Neuronal stem cell (in vitro differentiated cells): ENCODE measurements around the gene AASDHPPT.
A peak's percentile ranks its signal among the peaks of the same experiment; 100 is the strongest.

Source experiments
- DNase-seq: peaks from one replicate; pipeline ENCODE4 v3.0.0-alpha.2; 2013; ENCODE audit warnings: low spot score
- H2AFZ ChIP-seq: one replicate; pipeline ENCODE4 v1.6.1; 2013; ENCODE audit warnings: mild to moderate bottlenecking, low read length, inconsistent platforms
- H2AK5ac ChIP-seq: 2 replicates; pipeline ENCODE4 v1.6.1; 2013; ENCODE audit warnings: low read depth, mild to moderate bottlenecking, inconsistent platforms, low read length, moderate library complexity, mixed read lengths
- H2BK120ac ChIP-seq: 2 replicates; pipeline ENCODE4 v1.6.1; 2013; ENCODE audit warnings: low read depth, mild to moderate bottlenecking, inconsistent platforms, low read length, moderate library complexity, mixed read lengths
- H2BK12ac ChIP-seq: one replicate; pipeline ENCODE4 v1.6.1; 2013; ENCODE audit warnings: low read length, inconsistent platforms
- H2BK15ac ChIP-seq: 2 replicates; pipeline ENCODE4 v1.6.1; 2013; ENCODE audit warnings: mild to moderate bottlenecking, low read length, inconsistent platforms, mixed read lengths
- H2BK5ac ChIP-seq: one replicate; pipeline ENCODE4 v1.6.1; 2013; ENCODE audit warnings: inconsistent platforms, mild to moderate bottlenecking, low read length, moderate library complexity
- H3K14ac ChIP-seq: one replicate; pipeline ENCODE4 v1.6.1; 2013; ENCODE audit warnings: low read length, inconsistent platforms
- H3K18ac ChIP-seq: 2 replicates; pipeline ENCODE4 v1.6.1; 2013; ENCODE audit warnings: low read length, inconsistent platforms
- H3K23ac ChIP-seq: 2 replicates; pipeline ENCODE4 v1.6.1; 2013; ENCODE audit warnings: low read depth, mild to moderate bottlenecking, mixed read lengths, low read length, inconsistent platforms; ENCODE audit not compliant: poor library complexity
- H3K27ac ChIP-seq: replicated peaks from 3 replicates; pipeline ENCODE4 v1.5.1; 2013; ENCODE audit warnings: low read length, inconsistent platforms
- H3K27me3 ChIP-seq, 3 experiments: 2 replicates each; pipeline ENCODE4 v1.6.1; 2013; ENCODE audit warnings: low read length in 3 of 3, mild to moderate bottlenecking in 2 of 3, inconsistent platforms in 1 of 3, low read depth in 1 of 3, mixed read lengths in 1 of 3, moderate library complexity in 1 of 3; ENCODE audit not compliant: control insufficient read depth in 3 of 3, insufficient read depth in 3 of 3
- H3K36me3 ChIP-seq, 2 donors: replicated peaks in 1 of 2; 2 replicates each; pipeline ENCODE4 v1.6.1; 2013; ENCODE audit warnings: low read length in 2 of 2; ENCODE audit not compliant: control insufficient read depth in 2 of 2, insufficient read depth in 2 of 2
- H3K4ac ChIP-seq: 2 replicates; pipeline ENCODE4 v1.6.1; 2013; ENCODE audit warnings: inconsistent platforms, mild to moderate bottlenecking, low read length, moderate library complexity
- H3K4me1 ChIP-seq, 2 donors: 1 replicate in 1 of 2; 2 replicates in 1 of 2; pipeline ENCODE4 v1.6.1; 2013; ENCODE audit warnings: low read length in 2 of 2, low read depth in 1 of 2; ENCODE audit not compliant: control insufficient read depth in 2 of 2, insufficient read depth in 1 of 2
- H3K4me2 ChIP-seq: one replicate; pipeline ENCODE4 v1.6.1; 2013; ENCODE audit warnings: mild to moderate bottlenecking, low read length, inconsistent platforms; ENCODE audit not compliant: insufficient read depth, poor library complexity, severe bottlenecking
- H3K4me3 ChIP-seq, 2 donors: 2 replicates each; pipeline ENCODE4 v1.5.1; 2013; ENCODE audit warnings: low read length in 2 of 2, mild to moderate bottlenecking in 2 of 2, inconsistent platforms in 1 of 2, moderate library complexity in 1 of 2
- H3K79me1 ChIP-seq: one replicate; pipeline ENCODE4 v1.6.1; 2013; ENCODE audit warnings: low read depth, mild to moderate bottlenecking, inconsistent platforms, low read length, moderate library complexity
- H3K9ac ChIP-seq: one replicate; pipeline ENCODE4 v1.6.1; 2013; ENCODE audit warnings: mild to moderate bottlenecking, low read depth, low read length, inconsistent platforms; ENCODE audit not compliant: poor library complexity
- H3K9me3 ChIP-seq, 2 donors: replicated peaks in 1 of 2; 2 replicates each; pipeline versions ENCODE3 to v1.6.1; 2013; ENCODE audit warnings: low read length in 2 of 2, mild to moderate bottlenecking in 2 of 2, inconsistent platforms in 1 of 2, low read depth in 1 of 2, mixed read lengths in 1 of 2, moderate library complexity in 1 of 2; ENCODE audit not compliant: control insufficient read depth in 2 of 2, insufficient read depth in 1 of 2
- H4K8ac ChIP-seq: one replicate; pipeline ENCODE4 v1.6.1; 2013; ENCODE audit warnings: low read depth, mild to moderate bottlenecking, inconsistent platforms, low read length, moderate library complexity
- H4K91ac ChIP-seq: one replicate; pipeline ENCODE4 v1.6.1; 2013; ENCODE audit warnings: low read length, low read depth, mild to moderate bottlenecking, inconsistent platforms; ENCODE audit not compliant: poor library complexity
- WGBS, 2 donors: extraction: QIAGEN DNeasy Blood & Tissue Kit; methylation state at CpG; one replicate each; pipeline ENCODE4 v1.1.7; 2013; ENCODE audit warnings: missing lambda C conversion rate in 2 of 2, mixed read lengths in 1 of 2; ENCODE audit not compliant: insufficient read length in 2 of 2, insufficient replicate concordance in 1 of 2; ENCODE audit errors: extremely low coverage in 2 of 2; 5-methylcytosine and 5-hydroxymethylcytosine counted together

Gene AASDHPPT

DNA sequence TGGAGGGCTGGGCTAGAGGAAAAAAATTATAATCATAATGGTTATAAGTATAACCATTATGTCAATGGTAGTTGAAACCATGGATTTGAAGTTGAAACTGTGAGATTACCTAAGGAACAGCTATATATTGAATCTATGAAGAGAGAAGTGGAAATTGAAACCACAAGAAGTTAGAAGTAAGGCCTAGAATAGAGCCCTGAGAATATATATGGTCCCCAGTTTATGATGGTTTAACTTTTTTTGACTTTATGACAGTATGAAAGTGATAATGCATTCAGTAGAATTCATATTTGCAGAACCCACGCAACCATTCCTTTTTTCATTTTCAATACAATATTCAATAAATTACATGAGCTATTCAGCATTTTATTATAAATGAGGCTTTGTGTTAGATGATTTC is 15.0 kb downstream of the AASDHPPT start:
- Histone ChIP-seq H3K9ac (no peak overlapping the region), H2BK120ac (no peak overlapping the region), H3K4ac (no peak overlapping the region), H2BK15ac (no peak overlapping the region), H3K4me2 (no peak overlapping the region), H3K18ac (no peak overlapping the region), H3K4me3 (no peak overlapping the region), H3K79me1 (no peaks in the 10 kb centered on the region), H3K27me3 (no peaks in the 10 kb centered on the region), H2AK5ac (no peak overlapping the region), H3K14ac (no peak overlapping the region), H2BK12ac (no peak overlapping the region), H3K4me1 (no peaks in the 10 kb centered on the region), H2AFZ (no peak overlapping the region), H3K23ac (no peak overlapping the region), H3K9me3 (no peaks in the 10 kb centered on the region), H3K36me3 (peaks cover 10 to 99% of the 10 kb centered on the region in 2 donors), H3K27ac (no peak overlapping the region), H4K91ac (no peak overlapping the region), H4K8ac (no peak overlapping the region), H2BK5ac (no peak overlapping the region)
- DNase-seq = no peak
- no CpG with 5 or more reads among the region's 1 CpG for WGBS, 2 donors

DNA sequence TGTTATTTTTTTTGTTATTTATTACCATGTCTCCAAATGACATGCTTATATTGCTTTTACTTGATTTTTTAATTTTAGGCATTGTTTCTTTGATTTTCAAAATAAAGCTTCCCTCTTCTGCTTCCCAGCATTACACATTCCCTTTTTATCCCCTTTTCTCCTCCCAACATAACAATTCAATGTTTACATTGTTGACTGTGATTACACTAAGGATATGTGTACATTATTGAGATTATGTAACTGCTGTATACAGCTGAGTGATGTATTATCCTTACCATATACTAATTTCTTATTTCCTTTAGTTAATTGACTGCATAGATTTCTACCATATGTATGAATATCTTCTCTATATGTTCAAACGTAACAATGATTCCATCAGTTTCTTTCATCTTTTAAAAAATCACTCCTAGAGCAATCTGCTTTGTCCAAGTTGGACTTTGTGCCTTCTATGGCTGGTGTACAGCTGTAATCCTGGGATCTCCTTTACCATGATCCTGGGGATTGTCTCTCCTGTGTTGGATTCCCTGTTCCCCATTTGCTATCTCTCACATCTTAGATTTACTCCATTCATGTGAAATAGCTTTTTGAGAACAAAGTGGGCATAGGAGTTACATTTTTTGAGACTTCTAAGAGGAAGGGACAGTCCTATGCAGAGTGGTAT is 21.6 kb downstream of the AASDHPPT start:
- Histone ChIP-seq H3K4me1 (no peaks in the 10 kb centered on the region), H3K36me3 (peaks cover 2 to 61% of the 10 kb centered on the region in 2 donors), H2BK5ac (no peak overlapping the region), H2BK15ac (no peak overlapping the region), H3K9me3 (no peaks in the 10 kb centered on the region), H3K23ac (no peak overlapping the region), H4K91ac (no peak overlapping the region), H3K9ac (no peak overlapping the region), H2BK12ac (no peak overlapping the region), H3K27me3 (no peaks in the 10 kb centered on the region), H3K4me3 (no peak overlapping the region), H3K4ac (no peak overlapping the region), H2AK5ac (no peak overlapping the region), H3K14ac (no peak overlapping the region), H3K18ac (no peak overlapping the region), H2AFZ (no peak overlapping the region), H4K8ac (no peak overlapping the region), H2BK120ac (no peak overlapping the region), H3K79me1 (no peaks in the 10 kb centered on the region), H3K27ac (no peak overlapping the region), H3K4me2 (no peak overlapping the region)
- WGBS, 2 donors = no CpG with 5 or more reads among the region's 1 CpG
- no peak for DNase-seq

DNA sequence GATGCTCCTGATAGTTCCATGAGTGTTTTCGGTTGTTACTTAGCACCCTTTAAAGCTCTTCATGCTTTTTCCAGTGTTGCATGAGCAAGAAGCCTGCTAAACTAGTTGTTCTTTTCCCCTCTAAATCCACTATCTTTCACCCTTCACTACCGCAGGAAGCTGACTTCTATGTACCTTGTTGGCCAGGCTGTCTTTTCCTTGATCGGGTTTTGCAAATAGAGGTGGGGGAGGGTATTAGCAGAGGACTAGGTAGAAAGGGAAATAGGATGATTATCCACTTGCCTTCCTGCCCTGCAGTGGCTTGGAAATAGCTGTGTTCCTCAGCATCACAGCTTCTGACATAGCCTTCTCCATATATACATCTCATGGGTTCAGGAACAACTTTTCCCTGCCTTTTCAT is 23.9 kb downstream of the AASDHPPT start:
- no peak for DNase-seq
- H3K4me2 ChIP-seq = no peak overlapping the region
- no peak overlapping the region for H3K27ac ChIP-seq
- no peak overlapping the region for H4K91ac ChIP-seq
- peak overlapping the region; percentile 32 for H3K9ac ChIP-seq
- no peak overlapping the region for H2BK5ac ChIP-seq
- H3K27me3 ChIP-seq = no peaks in the 10 kb centered on the region
- no CpG with 5 or more reads among the region's 3 CpGs for WGBS, 2 donors
- H2BK12ac ChIP-seq = no peak overlapping the region
- no peak overlapping the region for H3K4ac ChIP-seq
- H3K9me3 ChIP-seq = no peaks in the 10 kb centered on the region
- no peak overlapping the region for H2AK5ac ChIP-seq
- no peak overlapping the region for H3K18ac ChIP-seq
- H2BK15ac ChIP-seq = no peak overlapping the region
- H3K4me3 ChIP-seq = no peak overlapping the region
- H3K36me3 ChIP-seq = peaks cover 2 to 37% of the 10 kb centered on the region in 2 donors
- H3K23ac ChIP-seq = no peak overlapping the region
- no peak overlapping the region for H2BK120ac ChIP-seq
- H3K79me1 ChIP-seq = no peaks in the 10 kb centered on the region
- no peak overlapping the region for H3K14ac ChIP-seq
- H3K4me1 ChIP-seq = no peaks in the 10 kb centered on the region
- H2AFZ ChIP-seq = no peak overlapping the region
- no peak overlapping the region for H4K8ac ChIP-seq

DNA sequence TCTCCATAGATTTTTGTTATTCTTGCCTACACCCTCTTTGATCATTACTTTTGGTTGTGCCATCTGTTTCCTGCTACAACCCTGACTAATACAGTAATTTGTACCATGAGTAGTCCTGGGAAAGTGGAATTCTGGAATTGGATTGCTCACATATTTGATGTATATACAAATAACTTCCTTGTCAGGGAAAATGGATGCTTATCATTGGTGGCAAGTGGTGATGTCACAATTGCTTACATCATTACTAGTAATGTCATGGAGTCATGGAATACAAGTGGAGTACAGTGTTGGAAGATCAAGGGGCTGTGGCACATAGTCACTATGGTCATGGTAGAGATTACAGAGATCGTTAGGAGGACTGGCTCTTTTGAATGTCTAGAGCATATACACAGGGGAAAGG is 24.4 kb downstream of the AASDHPPT start:
- Histone ChIP-seq H4K91ac (no peak overlapping the region), H3K79me1 (no peaks in the 10 kb centered on the region), H2BK120ac (no peak overlapping the region), H3K18ac (no peak overlapping the region), H2AK5ac (no peak overlapping the region), H3K14ac (no peak overlapping the region), H2BK5ac (no peak overlapping the region), H3K4ac (no peak overlapping the region), H2AFZ (no peak overlapping the region), H3K4me1 (no peaks in the 10 kb centered on the region), H3K4me3 (no peak overlapping the region), H4K8ac (no peak overlapping the region), H2BK15ac (no peak overlapping the region), H3K9me3 (no peaks in the 10 kb centered on the region), H3K4me2 (no peak overlapping the region), H3K36me3 (peaks cover 2 to 33% of the 10 kb centered on the region in 2 donors), H3K27ac (no peak overlapping the region), H3K23ac (no peak overlapping the region), H3K27me3 (no peaks in the 10 kb centered on the region), H3K9ac (no peak overlapping the region), H2BK12ac (no peak overlapping the region)
- no peak for DNase-seq
- no CpG with 5 or more reads among the region's 1 CpG for WGBS, 2 donors
